Hematopoietic multipotent progenitor cell treated with erythropoietin and hydrocortisone succinate and interleukin-3 and kit ligand, for 15 days (in vitro differentiated cells): ENCODE measurements around the gene HEPHL1.
"Not testable (repeated sequence)": the region's sequence is repeated elsewhere in the genome, so short reads cannot be mapped to it uniquely, and the experiment has no call there.

Source experiments
- DNase-seq: peaks from one replicate; pipeline ENCODE4 v3.0.0-alpha.2; 2015; ENCODE audit warnings: low spot score

Gene HEPHL1

DNA sequence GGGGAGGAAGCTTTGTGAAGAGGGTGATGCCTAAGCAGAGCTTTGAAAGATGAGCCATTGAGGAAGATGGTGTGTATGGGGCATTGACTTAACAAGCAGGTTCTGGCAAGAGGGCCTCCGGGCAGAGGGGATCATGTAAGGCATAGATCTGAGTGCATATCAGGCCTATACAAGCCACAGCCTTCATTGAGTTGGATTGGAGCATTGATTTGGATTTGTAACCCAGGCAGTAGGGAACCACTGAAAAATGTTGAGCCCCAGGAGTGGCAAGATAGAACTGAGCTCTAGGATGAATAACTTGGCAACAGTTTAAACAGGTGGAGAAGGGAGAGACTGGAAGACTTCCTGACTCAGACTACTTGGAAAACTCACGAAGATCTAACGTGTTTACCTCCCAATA is 128.9 kb downstream of the HEPHL1 start:
- no peak for DNase-seq

- no peak for DNase-seq
Measured at GRCh38 chr11:94150704-94151685, 129.8 kb downstream of the HEPHL1 start.

DNA sequence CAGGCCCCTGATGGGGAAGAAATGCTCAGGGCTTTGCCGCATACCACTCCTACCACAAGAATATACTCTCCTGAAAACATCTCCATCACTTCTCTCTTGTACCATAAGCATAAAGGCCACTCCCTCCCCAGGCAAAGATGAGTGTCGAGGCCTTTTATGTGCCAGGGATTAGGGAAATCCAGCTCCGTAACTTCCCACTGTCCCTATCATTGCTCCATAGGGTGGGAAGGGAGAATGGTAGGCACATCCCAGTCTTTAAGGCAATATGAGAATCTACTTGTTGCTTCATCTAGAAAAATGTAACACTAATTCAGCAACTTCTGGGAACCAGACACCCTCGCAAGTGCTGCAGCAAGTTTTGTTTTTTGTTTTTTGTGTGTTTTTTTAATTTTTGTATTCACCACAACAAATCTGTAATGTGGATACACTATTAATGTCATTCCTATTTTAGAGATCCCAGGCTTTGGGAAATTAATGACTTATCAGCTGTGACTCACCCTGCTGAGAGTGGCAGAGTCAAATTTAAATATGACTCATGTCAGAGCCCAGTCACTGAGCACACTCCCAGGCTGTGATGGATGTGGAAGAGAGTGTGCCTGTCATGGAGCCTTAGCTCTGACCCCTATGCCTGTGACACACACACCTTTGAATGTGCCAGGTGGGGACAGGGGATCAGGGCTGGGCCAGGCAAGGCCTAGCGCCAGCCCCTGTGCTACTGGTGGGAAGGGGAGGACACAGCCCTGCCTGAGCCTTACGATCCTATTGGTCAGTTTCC is 130.9 kb downstream of the HEPHL1 start:
- no peak for DNase-seq

DNA sequence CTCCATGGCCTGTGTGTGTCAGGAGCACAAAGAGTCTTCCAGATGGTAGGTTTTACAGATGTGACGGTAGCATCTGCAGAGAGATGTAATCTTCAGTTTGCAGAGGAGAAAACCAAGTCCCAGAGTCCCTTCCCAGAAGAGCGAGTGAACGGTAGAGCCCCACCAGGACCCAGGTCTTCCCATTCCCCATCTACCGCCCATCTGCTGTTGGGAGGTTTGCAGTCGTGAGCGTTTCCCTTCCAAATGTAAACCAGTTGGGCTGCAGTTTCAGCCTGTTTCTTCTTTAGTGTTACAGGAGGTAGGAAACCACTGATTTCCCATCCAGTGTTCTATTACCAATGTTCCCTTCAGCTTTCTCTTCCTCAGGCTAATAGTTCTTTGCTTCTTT is 131.5 kb downstream of the HEPHL1 start:
- no peak for DNase-seq

DNA sequence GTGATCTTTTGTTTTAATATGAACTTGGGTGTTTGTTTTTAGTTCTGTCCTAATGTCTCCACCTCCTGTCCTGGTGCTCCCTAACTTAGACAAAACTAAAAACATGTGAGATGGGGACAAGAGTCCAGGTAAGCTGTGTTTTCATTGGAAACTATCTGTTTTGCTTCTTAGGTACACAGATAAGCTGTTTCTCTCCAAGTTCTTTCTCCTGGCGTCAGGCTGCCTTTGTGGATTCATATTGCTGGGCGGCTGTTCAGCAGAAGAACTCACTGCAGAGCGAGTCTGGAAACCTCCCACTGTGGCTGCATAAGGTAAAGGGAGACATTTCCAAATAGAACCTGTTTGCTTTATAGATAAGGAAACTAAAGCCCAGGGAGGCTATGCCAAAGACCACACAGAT is 132.2 kb downstream of the HEPHL1 start:
- no peak for DNase-seq

GRCh38 chr11:94154095-94154856 is 133.1 kb downstream of the HEPHL1 start:
- no peak for DNase-seq

DNA sequence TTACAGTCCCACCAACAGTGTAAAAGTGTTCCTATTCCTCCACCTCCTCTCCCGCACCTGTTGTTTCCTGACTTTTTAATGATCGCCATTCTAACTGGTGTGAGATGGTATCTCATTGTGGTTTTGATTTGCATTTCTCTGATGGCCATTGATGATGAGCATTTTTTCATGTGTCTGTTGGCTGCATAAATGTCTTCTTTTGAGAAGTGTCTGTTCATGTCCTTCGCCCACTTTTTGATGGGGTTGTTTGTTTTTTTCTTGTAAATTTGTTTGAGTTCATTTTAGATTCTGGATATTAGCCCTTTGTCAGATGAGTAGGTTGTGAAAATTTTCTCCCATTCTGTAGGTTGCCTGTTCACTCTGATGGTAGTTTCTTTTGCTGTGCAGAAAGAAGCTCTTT is 136.2 kb downstream of the HEPHL1 start:
- DNase-seq = not testable (repeated sequence)
